BE2C (cell line): ENCODE measurements around the gene HYOU1.
A peak's percentile ranks its signal among the peaks of the same experiment; 100 is the strongest.
"Not testable (repeated sequence)": the region's sequence is repeated elsewhere in the genome, so short reads cannot be mapped to it uniquely, and the experiment has no call there.

Experiments
- DNase-seq: peaks from one replicate; pipeline ENCODE4 v3.0.0-alpha.2; 2020
- H3K27me3 ChIP-seq: fragments of 250-450 bp; sonication (Bioruptor Pico); 2 replicates; pipeline ENCODE4 v1.5.1; 2020; ENCODE audit warnings: mild to moderate bottlenecking
- H3K36me3 ChIP-seq: fragments of 250-450 bp; sonication (Bioruptor Pico); 2 replicates; pipeline ENCODE4 v1.5.1; 2020; ENCODE audit warnings: mild to moderate bottlenecking
- H3K4me1 ChIP-seq: fragments of 250-450 bp; sonication (Bioruptor Pico); 2 replicates; pipeline ENCODE4 v1.5.1; 2020
- H3K4me3 ChIP-seq: 2 replicates; pipeline ENCODE4 v1.5.1; 2011; ENCODE audit warnings: low read depth, low read length
- H3K9me3 ChIP-seq: fragments of 250-450 bp; sonication (Bioruptor Pico); 2 replicates; pipeline ENCODE4 v1.5.1; 2020
- TF ChIP-seq, protein P1 (sequence below): IDR thresholded peaks from 2 replicates; pipeline ENCODE4 v1.5.1; 2012; ENCODE audit warnings: mild to moderate bottlenecking, low read depth, low read length

Gene HYOU1

DNA sequence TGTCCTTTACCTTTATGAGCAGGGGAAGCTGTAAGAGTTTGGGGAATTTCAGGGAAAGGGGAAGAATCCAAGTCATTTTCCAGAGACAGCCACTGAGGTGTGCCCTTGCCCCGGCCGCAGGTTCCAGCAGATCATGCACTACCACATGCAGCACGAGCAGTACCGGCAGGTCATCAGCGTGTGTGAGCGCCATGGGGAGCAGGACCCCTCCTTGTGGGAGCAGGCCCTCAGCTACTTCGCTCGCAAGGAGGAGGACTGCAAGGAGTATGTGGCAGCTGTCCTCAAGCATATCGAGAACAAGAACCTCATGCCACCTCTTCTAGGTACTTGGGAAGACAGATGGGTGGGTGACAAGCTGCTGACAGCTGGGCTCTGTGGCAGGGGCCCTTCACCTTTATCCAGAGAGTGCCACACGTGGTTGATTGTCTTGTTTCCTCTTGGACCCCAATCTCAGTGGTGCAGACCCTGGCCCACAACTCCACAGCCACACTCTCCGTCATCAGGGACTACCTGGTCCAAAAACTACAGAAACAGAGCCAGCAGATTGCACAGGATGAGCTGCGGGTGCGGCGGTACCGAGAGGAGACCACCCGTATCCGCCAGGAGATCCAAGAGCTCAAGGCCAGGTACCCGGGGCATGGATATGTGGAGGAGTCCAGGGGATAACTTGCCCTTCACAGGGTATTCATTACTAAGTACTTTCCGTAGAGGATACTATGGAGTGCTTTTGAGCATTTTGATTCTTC, 21.8 kb upstream of the HYOU1 start:
- H3K27me3 ChIP-seq = no peaks in the 10 kb centered on the region
- no peak overlapping the region for H3K4me3 ChIP-seq
- no peak for DNase-seq
- no peaks in the 10 kb centered on the region for H3K9me3 ChIP-seq
- TF ChIP-seq, protein P1, sequence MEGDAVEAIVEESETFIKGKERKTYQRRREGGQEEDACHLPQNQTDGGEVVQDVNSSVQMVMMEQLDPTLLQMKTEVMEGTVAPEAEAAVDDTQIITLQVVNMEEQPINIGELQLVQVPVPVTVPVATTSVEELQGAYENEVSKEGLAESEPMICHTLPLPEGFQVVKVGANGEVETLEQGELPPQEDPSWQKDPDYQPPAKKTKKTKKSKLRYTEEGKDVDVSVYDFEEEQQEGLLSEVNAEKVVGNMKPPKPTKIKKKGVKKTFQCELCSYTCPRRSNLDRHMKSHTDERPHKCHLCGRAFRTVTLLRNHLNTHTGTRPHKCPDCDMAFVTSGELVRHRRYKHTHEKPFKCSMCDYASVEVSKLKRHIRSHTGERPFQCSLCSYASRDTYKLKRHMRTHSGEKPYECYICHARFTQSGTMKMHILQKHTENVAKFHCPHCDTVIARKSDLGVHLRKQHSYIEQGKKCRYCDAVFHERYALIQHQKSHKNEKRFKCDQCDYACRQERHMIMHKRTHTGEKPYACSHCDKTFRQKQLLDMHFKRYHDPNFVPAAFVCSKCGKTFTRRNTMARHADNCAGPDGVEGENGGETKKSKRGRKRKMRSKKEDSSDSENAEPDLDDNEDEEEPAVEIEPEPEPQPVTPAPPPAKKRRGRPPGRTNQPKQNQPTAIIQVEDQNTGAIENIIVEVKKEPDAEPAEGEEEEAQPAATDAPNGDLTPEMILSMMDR = no peak
- peaks cover 50% of the 10 kb centered on the region for H3K36me3 ChIP-seq
- no peaks in the 10 kb centered on the region for H3K4me1 ChIP-seq

DNA sequence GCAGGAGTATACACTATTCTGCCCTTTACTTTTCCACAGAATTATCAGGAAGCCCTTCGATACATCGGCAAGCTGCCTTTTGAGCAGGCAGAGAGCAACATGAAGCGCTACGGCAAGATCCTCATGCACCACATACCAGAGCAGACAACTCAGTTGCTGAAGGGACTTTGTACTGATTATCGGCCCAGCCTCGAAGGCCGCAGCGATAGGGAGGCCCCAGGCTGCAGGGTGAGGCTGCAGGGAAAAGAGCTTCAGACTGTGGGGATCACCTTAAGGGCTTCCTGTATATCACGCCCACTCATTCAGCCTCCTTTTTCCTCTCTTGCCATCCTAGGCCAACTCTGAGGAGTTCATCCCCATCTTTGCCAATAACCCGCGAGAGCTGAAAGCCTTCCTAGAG, 20.8 kb upstream of the HYOU1 start:
- H3K4me1 ChIP-seq = no peaks in the 10 kb centered on the region
- no peaks in the 10 kb centered on the region for H3K27me3 ChIP-seq
- no peaks in the 10 kb centered on the region for H3K9me3 ChIP-seq
- peaks cover 58% of the 10 kb centered on the region for H3K36me3 ChIP-seq
- H3K4me3 ChIP-seq = no peak overlapping the region
- TF ChIP-seq, protein P1 = no peak
- no peak for DNase-seq

DNA sequence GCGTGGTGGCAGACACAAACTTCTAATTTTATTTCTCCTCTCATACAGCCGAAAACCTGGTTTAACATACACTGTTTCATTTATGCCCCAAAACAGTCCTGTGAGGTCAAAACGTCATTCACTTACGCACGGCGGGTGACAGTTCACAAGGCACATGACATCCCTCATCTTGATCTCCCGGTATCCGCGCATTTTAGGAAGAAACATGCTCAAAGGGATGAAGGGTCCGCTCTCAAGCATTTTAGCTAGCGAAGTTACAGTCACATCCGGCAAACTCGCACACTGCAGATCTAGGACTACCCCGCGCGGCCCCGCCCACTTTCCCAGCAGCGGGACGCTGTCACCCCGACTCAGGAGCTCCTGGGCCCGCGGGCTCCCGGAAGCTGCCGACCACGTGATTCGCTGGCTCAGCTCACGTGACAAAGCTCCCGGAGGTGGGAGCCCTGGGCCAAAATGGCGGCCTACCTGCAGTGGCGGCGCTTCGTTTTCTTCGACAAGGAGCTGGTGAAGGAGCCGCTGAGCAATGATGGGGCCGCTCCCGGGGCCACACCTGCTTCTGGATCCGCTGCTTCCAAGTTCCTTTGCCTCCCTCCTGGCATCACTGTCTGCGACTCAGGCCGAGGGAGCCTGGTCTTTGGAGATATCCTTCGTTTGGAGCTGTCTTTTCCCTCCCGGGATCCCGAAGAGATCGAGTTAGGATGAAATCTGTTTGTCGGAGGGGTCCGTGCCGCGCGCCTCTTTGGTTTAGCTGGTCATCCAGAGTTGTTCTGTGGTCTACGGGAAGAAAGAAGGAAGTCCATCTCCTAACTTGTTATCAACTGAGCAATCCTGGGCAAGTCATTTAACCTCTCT, 10.6 kb upstream of the HYOU1 start, which contains the start of gene VPS11:
TSS of gene VPS11 (plus strand) at position 448 of the 852 bp plus-strand sequence. CDS start at position 454, 6 bp downstream.
- peak within 1 kb of the TSS; percentile 100 for H3K4me3 ChIP-seq
- TF ChIP-seq, protein P1 = no peak

DNA sequence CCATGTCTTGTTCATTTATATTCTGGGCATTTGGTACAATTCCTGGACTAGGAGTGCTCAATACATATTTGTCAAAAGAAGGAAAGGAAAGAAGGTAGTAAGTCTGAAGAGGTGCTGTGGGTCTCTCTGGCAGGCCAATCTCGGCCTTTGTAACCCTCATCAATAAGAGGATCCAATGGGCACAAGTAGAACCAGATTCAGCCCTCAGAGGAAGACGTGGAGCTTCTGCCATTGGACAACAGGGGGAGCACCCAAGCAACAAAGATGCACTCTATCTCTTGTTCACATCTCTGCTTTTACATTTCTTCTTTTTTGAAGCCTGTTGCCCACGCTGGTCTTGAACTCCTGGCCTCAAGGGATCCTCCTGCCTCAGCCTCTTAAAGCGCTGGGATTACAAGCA, 8.4 kb upstream of the HYOU1 start:
- H3K4me3 ChIP-seq = no peak overlapping the region
- H3K4me1 ChIP-seq = no peaks in the 10 kb centered on the region
- peak; percentile 52 for DNase-seq
- peaks cover 4% of the 10 kb centered on the region; the same call in 1 of the 2 replicates for H3K36me3 ChIP-seq
- H3K9me3 ChIP-seq = no peaks in the 10 kb centered on the region
- TF ChIP-seq, protein P1 = peak; percentile 75
- no peaks in the 10 kb centered on the region for H3K27me3 ChIP-seq

More for the DNA sequence above, 10.6 kb upstream of the HYOU1 start, which contains the start of gene VPS11:
- Histone ChIP-seq H3K9me3 (no peaks in the 10 kb centered on the region), H3K4me1 (no peaks in the 10 kb centered on the region), H3K36me3 (peaks cover 19% of the 10 kb centered on the region), H3K27me3 (no peaks in the 10 kb centered on the region)
- DNase-seq = peak; percentile 98

DNA sequence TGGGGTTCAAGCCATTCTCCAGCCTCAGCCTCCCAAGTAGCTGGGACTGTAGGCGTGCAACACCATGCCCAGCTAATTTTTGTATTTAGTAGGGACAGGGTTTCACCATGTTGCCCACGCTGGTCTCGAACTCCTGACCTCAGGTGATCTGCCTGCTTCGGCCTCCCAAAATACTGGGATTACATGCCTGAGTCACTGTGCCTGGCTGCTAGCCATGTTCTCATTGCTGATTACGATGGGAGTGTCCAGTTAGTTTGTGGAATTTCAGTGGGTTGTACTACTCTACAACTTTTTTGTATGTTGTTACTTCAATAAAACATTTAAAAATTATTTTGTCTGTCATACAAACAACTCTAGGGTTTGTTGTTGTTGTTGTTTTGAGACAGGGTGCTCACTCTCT, 5.8 kb upstream of the HYOU1 start:
- Histone ChIP-seq H3K4me3 (no peak overlapping the region), H3K4me1 (no peaks in the 10 kb centered on the region), H3K27me3 (no peaks in the 10 kb centered on the region), H3K9me3 (no peaks in the 10 kb centered on the region), H3K36me3 (no peaks in the 10 kb centered on the region)
- no peak for DNase-seq
- TF ChIP-seq, protein P1 = no peak

DNA sequence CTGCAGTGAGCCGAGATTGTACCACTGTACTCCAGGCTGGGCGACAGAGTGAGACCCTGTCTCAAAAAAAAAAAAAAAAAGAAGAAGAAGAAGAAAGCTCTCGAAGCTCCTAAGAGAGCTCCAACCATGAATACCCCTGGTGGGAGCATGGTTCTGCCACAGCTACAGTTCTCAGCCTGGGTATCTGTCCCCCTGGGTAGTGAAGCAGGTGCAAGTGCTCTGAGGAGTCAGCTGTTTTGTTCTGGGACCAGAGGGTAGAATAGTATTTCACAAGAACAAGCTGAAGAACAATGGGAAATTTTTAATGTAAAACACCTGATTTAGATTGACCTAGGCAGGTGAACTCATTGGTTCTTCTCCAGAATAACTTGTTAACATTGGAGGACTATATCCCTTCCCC, 4.3 kb upstream of the HYOU1 start:
- DNase-seq = no peak
- Histone ChIP-seq H3K4me3 (no peak overlapping the region), H3K36me3 (no peaks in the 10 kb centered on the region), H3K9me3 (no peaks in the 10 kb centered on the region), H3K27me3 (no peaks in the 10 kb centered on the region), H3K4me1 (no peaks in the 10 kb centered on the region)
- TF ChIP-seq, protein P1 = no peak

DNA sequence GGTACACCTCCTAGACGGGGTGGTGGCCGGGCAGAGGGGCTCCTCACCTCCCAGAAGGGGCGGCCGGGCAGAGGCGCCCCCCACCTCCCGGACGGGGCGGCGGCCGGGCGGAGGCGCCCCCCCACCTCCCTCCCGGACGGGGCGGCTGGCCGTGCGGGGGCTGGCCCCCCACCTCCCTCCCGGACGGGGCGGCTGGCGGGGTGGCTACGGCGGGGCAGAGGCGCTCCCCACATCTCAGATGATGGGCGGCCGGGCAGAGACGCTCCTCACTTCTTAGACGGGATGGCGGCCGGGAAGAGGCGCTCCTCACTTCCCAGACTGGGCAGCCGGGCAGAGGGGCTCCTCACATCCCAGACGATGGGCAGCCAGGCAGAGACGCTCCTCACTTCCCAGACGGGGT, 2.1 kb upstream of the HYOU1 start:
- H3K9me3 ChIP-seq, H3K4me3 ChIP-seq: not testable (repeated sequence)

More for the DNA sequence above, 2.1 kb upstream of the HYOU1 start:
- not testable (repeated sequence) for DNase-seq, H3K4me1 ChIP-seq, H3K27me3 ChIP-seq
- H3K36me3 ChIP-seq = peaks cover 12% of the 10 kb centered on the region
